NCI-H446 (cell line): ENCODE data around the gene COA3.
"Not testable (repeated sequence)": the region's sequence is repeated elsewhere in the genome, so short reads cannot be mapped to it uniquely, and the experiment has no call there.

Source experiments
- DNase-seq, 2 experiments: peaks; one replicate each; lab custom pipeline; 2025; lab: John Stamatoyannopoulos, UW

The COA3 gene

GRCh38 chr17:42781639-42782165 is 16.8 kb downstream of the COA3 start:
- DNase-seq = no peak

DNA sequence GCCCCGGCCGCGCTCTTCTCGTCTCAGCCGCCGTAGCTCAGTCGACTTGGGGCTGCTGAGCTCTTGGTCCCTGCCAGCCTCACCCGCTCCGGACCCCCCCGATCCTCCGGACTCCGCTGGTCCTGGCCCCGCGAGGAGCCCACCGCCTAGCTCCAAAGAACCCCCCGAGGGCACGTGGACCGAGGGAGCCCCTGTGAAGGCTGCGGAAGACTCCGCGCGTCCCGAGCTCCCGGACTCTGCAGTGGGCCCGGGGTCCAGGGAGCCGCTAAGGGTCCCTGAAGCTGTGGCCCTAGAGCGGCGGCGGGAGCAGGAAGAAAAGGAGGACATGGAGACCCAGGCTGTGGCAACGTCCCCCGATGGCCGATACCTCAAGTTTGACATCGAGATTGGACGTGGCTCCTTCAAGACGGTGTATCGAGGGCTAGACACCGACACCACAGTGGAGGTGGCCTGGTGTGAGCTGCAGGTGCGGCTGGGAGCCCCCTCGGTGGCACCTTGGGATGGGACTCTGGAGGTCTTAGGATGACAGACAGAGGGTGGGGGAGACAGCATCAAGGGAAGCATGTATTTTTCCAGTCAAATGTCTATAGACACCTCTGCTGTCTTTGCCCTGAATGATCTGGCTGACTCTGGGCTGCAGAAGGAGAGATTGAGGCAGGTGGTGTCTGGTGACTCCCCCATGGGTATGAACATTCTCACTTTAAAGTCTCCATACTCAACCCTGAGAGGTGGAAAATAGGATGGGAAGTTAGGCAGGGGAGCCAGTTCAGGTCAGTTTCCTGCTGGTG is 17.5 kb downstream of the COA3 start:
- DNase-seq = no peak

DNA sequence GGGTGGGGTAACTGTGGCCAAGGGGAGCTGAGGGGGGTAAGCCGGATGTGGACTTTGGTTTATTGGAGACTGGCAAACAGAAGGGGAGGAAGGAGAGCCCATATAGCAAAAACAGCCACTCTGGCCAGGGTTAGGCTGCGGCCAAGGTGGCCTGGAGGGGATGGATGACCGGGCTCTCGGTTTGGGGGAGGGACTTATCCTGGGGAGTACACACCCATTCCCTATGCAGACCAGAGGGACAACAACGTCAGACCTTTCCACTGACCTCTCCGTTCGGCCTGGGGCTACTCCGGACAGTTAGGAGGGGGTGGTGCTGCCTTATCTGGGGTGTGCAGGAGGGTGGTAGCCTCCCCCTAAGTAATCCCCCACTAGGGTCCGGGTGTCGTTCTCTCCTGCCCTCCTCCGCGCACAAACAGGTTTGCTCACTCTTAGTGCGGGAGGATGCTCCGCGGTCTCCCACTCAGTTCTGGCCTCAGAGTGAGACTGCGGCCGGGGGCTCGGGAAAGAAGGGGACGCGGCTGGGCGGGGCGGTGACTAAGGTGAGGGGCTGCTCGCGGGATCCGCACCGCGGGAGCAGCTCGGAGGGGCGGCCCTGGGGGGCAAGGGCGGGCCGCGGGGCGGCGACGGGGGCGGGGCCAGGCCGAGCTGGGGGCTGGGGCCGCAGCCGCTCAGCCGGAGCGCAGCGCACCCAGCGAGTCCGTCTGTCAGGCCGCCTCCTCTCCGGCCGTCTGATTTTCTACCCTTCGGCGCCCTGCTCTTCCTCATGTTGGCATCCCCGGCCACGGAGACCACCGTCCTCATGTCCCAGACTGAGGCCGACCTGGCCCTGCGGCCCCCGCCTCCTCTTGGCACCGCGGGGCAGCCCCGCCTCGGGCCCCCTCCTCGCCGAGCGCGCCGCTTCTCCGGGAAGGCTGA is 18.3 kb downstream of the COA3 start, which contains the start of gene WNK4:
Gene WNK4 (plus strand): TSS at position 675 of the 915 bp plus-strand sequence. CDS start 89 bp downstream, at position 764.
- DNase-seq = no peak

DNA sequence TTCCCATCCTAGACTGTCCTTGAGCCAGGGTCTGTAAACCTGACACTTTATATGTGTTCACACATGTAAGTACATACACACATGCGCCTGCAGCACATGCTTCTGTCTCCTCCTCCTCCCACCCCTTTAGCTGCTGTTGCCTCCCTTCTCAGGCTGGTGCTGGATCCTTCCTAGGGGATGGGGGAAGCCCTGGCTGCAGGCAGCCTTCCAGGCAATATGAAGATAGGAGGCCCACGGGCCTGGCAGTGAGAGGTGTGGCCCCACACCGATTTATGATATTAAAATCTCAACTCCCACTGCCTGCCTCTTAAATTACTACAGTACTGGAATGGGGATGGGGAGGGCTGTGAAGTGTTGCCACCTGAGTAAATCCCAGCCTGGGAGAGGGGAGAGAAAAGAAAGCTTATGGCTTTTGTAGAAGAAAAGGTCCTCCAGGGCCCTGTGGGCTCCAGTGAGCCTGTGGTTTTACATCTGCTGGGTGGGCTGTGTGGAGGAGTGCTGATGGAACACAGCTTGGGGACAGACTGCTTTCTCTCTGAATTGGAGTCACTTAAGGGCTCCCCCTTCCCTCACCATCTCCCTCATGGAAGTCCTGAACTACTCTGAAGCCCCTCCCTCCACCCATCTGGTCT is 19.1 kb downstream of the COA3 start:
- no peak for DNase-seq

GRCh38 chr17:42778570-42778969 is 19.9 kb downstream of the COA3 start:
- DNase-seq = no peak

GRCh38 chr17:42775534-42776098 is 22.9 kb downstream of the COA3 start:
- DNase-seq = no peak

- no peak for DNase-seq
Measured at GRCh38 chr17:42774066-42774745, 24.3 kb downstream of the COA3 start.

- peak; percentile 29 to 75 for DNase-seq
Measured at GRCh38 chr17:42773290-42774035, 25.0 kb downstream of the COA3 start, which contains the start of gene VPS25. TSS of gene VPS25 (plus strand) at chr17:42773449. CDS start at chr17:42773476, 27 bp downstream.

- no peak for DNase-seq
Measured at GRCh38 chr17:42772945-42773289, 25.6 kb downstream of the COA3 start.

GRCh38 chr17:42769964-42770363 is 28.5 kb downstream of the COA3 start:
- DNase-seq = not testable (repeated sequence)

GRCh38 chr17:42768006-42768405 is 30.5 kb downstream of the COA3 start:
- not testable (repeated sequence) for DNase-seq

GRCh38 chr17:42767512-42767911 is 31.0 kb downstream of the COA3 start:
- DNase-seq = no peak

- DNase-seq = no peak
Measured at GRCh38 chr17:42766124-42766523, 32.4 kb downstream of the COA3 start.

GRCh38 chr17:42761638-42762037 is 36.9 kb downstream of the COA3 start:
- DNase-seq = no peak

DNA sequence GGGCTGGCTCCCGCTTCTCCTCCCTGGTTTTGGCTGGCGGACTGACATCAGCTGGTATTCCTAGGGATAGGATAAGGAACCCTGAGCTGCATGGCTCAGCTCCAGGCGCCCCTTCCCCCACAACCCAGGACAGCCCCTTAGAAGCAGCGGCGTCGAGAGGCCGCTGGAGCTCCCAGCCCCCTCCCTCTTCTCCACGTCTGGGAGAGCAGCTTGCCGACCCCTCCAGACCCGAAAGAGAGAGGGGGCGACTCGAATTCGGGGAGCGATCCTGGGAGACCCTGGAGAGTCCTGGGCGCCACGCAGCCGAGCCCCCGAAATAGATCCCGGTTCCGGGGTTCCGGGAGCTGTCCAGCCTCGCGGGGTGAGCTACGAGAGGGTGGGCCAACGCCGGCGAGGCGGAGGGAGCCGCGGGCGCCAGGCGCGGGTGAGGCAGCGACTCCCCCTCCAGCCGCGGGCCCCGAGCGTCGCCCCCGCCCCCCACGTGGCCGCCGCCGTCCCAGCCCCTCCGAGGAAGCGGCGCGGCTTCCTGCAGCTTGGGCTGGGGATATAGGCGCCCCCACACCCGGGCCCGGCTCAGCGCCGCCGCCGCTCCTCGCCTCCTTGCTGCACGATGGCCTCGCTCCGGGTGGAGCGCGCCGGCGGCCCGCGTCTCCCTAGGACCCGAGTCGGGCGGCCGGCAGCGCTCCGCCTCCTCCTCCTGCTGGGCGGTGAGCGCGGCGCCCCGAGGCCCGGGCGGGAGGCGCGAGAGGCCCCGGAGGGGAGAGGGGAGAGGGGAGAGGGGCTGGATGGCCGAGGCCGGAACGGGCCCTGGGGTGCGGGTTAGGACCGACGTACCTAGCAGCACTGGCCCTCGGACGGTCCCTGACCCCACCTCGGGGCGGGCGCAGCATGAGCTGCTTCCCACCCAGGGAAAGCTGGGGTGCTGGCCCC is 37.6 kb downstream of the COA3 start, which contains the start of gene RAMP2:
Gene RAMP2 (plus strand): TSS at position 576 of the 930 bp plus-strand sequence. CDS start 35 bp downstream, at position 611.
- DNase-seq = peak in 1 of 2 experiments; percentile 28

GRCh38 chr17:42759982-42760651 is 38.4 kb downstream of the COA3 start:
- DNase-seq = no peak

GRCh38 chr17:42754782-42755181 is 43.7 kb downstream of the COA3 start:
- peak in 1 of 2 experiments; percentile 14 for DNase-seq

DNA sequence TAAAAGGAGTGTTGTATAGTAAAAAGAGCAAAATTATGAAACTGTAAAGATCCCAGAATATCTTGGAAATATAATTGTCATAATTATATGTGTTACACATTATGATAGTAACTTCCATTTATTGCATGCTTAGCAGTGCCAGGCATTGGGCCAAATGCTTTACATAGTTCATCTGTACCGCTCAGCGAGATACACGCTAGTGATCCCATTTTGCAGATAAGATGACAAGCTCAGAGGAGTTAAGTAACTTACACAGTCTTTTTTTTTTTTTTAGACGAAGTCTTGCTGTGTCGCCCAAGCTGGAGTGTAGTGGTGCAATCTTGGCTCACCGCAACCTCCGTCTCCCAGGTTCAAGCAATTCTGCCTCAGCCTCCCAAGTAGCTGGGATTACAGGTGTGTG is 46.9 kb downstream of the COA3 start:
- no peak for DNase-seq
